GM10266 (cell line): ENCODE measurements around the gene BRD1.

Experiments
- DNase-seq: peaks from one replicate; pipeline ENCODE4 v3.0.0; 2012; ENCODE audit errors: extremely low spot score
- CTCF ChIP-seq: IDR thresholded peaks from 2 replicates; pipeline ENCODE4 v1.5.1; 2012; ENCODE audit warnings: mild to moderate bottlenecking, low read depth; ENCODE audit not compliant: control insufficient read depth, insufficient read depth; ENCODE audit errors: missing control alignments

BRD1 gene

DNA sequence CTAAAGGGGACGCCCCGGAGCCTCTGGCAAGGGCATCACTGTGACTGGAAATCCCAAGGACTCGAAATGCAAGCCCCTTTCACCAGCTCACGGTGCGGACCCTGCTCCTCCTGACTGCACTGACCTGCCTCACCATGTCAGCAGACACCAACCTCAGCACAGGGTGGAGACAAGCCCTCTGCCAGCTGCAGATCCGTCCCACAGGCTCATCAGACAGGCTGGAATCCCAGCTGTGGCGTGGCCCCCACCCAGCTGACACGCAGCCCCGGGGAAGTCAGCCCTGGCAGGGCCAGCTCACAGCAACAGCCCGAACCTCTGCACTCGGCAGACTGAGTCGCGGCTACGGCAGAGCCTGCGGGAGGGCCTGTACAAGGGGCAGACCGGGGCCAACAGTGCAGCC, 36.8 kb downstream of the BRD1 start:
- DNase-seq, result no peak
- TF ChIP-seq CTCF, result no peak

DNA sequence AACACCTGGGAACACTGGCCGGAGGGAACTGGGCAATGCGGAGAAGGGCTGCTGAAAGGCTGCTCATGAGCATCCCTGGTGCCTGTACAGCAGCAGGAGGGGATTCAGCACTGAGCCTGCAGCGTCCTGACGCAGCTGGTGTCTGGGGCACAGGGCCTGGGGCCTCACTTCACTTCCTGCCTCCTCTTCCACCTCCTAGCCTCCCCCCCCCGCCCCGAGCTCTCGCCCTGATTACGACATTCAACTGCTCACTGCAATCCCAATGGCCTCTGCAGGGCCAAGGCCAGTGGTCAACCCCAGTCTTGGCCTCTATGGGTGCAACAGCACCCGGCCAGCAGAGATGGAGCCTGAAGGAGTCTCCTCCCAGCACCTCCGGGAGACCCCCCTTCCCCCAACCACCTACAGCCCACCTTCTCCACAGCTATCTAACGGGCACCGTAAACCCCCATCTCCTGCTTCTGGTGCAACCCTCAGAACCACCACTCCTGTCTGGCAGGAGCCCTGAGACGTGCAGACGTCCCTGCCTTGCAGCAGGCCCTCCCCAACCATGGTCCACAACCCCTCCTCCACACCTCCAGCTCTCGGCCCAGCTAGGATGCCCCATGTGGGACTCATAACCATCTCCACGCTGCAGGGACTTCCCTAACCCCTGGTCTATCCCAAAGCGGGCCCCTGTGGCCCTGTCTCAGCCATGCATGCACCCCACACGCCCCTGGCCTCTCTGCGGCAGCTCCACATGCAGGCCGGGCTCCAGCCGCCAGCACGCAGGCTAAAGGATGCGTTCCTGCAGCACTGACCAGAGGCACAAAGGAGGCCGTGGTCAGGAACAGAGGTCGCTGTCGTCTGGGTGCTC, 38.2 kb downstream of the BRD1 start:
- TF ChIP-seq CTCF, result no peak
- DNase-seq, result no peak

- TF ChIP-seq CTCF, result no peak
- no peak for DNase-seq
Measured at GRCh38 chr22:49788504-49788903, 39.2 kb downstream of the BRD1 start.

- TF ChIP-seq CTCF, result no peak
- DNase-seq, result no peak
Measured at GRCh38 chr22:49787861-49788260, 39.8 kb downstream of the BRD1 start.

DNA sequence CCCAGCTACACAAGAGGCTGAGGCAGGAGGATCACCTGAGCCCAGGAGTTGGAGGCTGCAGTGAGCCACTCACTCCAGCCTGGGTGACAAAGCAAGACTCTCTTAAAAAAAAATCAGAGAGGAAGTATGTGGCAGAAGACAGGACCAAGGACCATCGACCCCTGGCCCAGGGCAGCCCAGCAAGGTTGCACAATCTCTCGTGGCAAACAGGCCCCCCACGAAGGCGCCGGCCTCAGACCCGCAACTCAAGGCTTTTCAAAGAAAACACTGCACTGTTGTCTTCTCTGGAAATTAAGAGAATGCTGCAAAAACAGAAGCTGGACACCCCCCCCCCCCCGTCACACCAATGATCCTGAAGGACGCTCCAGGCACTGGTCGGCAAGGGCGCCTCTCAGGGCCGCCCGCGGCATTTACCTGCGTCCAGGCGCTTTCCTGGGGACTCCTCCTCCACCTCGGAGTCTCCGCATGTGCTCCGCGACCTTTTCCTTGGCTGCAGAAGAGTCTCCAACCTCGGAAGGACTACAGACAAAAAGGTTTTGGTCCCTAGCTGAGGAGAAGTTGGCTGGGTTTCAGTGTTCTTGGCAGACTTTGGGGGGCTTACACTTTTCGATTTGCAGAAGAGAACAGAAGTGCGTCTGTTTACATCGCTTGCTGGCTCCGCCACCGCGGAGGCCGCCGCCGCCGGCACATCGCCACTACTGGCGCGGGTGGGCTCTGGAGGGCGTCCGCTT, 40.5 kb downstream of the BRD1 start:
- DNase-seq, result no peak
- no peak for TF ChIP-seq CTCF

GRCh38 chr22:49785841-49786471, 41.7 kb downstream of the BRD1 start:
- TF ChIP-seq CTCF, result no peak
- DNase-seq, result no peak
